ENCODE data around the gene PRSS48.

Gene PRSS48

GRCh38 chr4:151340751-151341385 lies 63.9 kb downstream of the PRSS48 start:
- no peaks in the 10 kb centered on the region for H3K79me2 ChIP-seq
- H3K4me3 ChIP-seq (ENCODE audit: low read depth, low read length) = no peak overlapping the region
- H3K9ac ChIP-seq = no peak overlapping the region
- no peaks in the 10 kb centered on the region for H3K36me3 ChIP-seq (ENCODE audit: control insufficient read depth, insufficient read depth, low read length)
- no peak overlapping the region for H3K4me2 ChIP-seq (ENCODE audit: low read length)
- H3K4me1 ChIP-seq = no peaks in the 10 kb centered on the region
- H3K9me3 ChIP-seq (ENCODE audit: control insufficient read depth, low read length) = no peaks in the 10 kb centered on the region
- TF ChIP-seq CTCF (IDR thresholded peaks at IDR 0.05) = no peak
- no peak overlapping the region for H3K27ac ChIP-seq
- H3K27me3 ChIP-seq (ENCODE audit: control insufficient read depth, insufficient read depth, low read length) = no peaks in the 10 kb centered on the region
- H2AFZ ChIP-seq = no peak overlapping the region
